ENCODE results near the gene NRG4.
"Not testable (repeated sequence)": the region's sequence is repeated elsewhere in the genome, so short reads cannot be mapped to it uniquely, and the experiment has no call there.

The NRG4 gene

GRCh38 chr15:75995611-75996010 lies 16.6 kb downstream of the NRG4 start:
- Histone ChIP-seq H4K20me1 (no peaks in the 10 kb centered on the region), H3K27me3 (no peaks in the 10 kb centered on the region), H3K9ac (no peak overlapping the region), H3K9me3 (peaks cover 10% of the 10 kb centered on the region; the same call in 1 of the 2 replicates), H3K36me3 (no peaks in the 10 kb centered on the region), H3K4me2 (no peak overlapping the region), H3K27ac (no peak overlapping the region), H3K4me1 (no peaks in the 10 kb centered on the region), H3K4me3 (no peak overlapping the region)
- TF ChIP-seq Cebpa-rat (IDR thresholded peaks at IDR 0.05) = no peak

DNA sequence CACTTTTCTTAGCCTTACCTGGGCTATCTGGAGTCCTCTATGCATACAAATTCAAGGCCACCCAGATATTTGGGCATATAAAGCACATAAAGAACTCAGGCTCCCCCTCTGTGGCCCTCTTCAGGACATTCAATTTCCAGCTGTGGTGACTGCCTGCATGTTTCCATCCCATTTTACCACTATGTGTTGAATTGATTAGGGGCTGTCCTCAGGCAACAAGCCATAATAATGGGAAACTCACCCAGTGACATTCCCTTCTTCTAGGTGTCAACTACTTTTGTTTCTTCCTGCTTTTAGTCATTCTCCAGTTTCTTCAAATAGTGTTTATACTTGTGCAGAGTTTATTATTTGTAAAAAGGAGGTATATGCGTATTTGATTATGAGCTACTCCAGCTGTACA lies 18.0 kb downstream of the NRG4 start:
- no peaks in the 10 kb centered on the region for H3K27me3 ChIP-seq
- peaks cover 10% of the 10 kb centered on the region; the same call in 1 of the 2 replicates for H3K9me3 ChIP-seq

GRCh38 chr15:75992897-75993296 lies 19.3 kb downstream of the NRG4 start:
- Histone ChIP-seq H3K4me3 (no peak overlapping the region), H3K4me2 (no peak overlapping the region), H3K27ac (no peak overlapping the region), H3K27me3 (no peaks in the 10 kb centered on the region), H3K9me3 (peaks cover 10% of the 10 kb centered on the region; the same call in 1 of the 2 replicates), H3K4me1 (peaks cover 12% of the 10 kb centered on the region), H4K20me1 (no peaks in the 10 kb centered on the region), H3K9ac (no peak overlapping the region), H3K36me3 (no peaks in the 10 kb centered on the region)
- no peak for TF ChIP-seq Cebpa-rat (IDR thresholded peaks at IDR 0.05)

More for the DNA sequence above, 18.0 kb downstream of the NRG4 start:
- no peak for TF ChIP-seq Cebpa-rat (IDR thresholded peaks at IDR 0.05)
- no peaks in the 10 kb centered on the region for H3K36me3 ChIP-seq
- no peak overlapping the region for H3K27ac ChIP-seq
- no peak overlapping the region for H3K9ac ChIP-seq
- no peak overlapping the region for H3K4me3 ChIP-seq
- H3K4me2 ChIP-seq = no peak overlapping the region
- H3K4me1 ChIP-seq = no peaks in the 10 kb centered on the region
- H4K20me1 ChIP-seq = no peaks in the 10 kb centered on the region

- Histone ChIP-seq H3K9ac (no peak overlapping the region), H3K4me3 (no peak overlapping the region), H4K20me1 (no peaks in the 10 kb centered on the region), H3K36me3 (no peaks in the 10 kb centered on the region), H3K27me3 (no peaks in the 10 kb centered on the region), H3K4me2 (no peak overlapping the region), H3K27ac (no peak overlapping the region), H3K9me3 (peaks cover 10% of the 10 kb centered on the region; the same call in 1 of the 2 replicates), H3K4me1 (peaks cover 12% of the 10 kb centered on the region)
- no peak for TF ChIP-seq Cebpa-rat (IDR thresholded peaks at IDR 0.05)
These were observed 22.3 kb downstream of the NRG4 start for GRCh38 chr15:75989875-75990274.

DNA sequence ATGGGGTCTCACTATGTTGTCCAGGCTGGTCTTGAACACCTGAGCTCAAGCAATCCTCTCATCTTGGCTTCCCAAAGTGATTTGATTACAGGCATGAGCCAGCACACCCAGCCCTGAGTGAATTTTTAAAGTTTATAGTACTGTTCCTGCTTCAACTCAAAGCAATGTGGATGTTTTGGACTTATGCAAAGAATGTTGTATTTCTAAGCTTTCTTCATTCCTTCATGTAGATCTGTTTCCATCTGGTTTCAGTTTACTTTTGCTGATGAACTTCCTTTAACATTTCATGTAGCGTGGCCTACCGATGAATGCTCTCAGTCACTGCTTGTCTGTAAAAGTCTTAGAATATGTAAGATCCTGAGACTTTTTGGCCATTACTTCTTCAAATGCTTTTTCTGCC lies 23.2 kb downstream of the NRG4 start:
- TF ChIP-seq Cebpa-rat (IDR thresholded peaks at IDR 0.05) = no peak
- Histone ChIP-seq H3K9ac (no peak overlapping the region), H3K4me2 (peak overlapping the region; percentile 48), H3K36me3 (no peaks in the 10 kb centered on the region), H3K27me3 (no peaks in the 10 kb centered on the region), H4K20me1 (no peaks in the 10 kb centered on the region), H3K4me3 (no peak overlapping the region), H3K27ac (no peak overlapping the region), H3K9me3 (peaks cover 8% of the 10 kb centered on the region; the same call in 1 of the 2 replicates), H3K4me1 (peaks cover 12% of the 10 kb centered on the region)

DNA sequence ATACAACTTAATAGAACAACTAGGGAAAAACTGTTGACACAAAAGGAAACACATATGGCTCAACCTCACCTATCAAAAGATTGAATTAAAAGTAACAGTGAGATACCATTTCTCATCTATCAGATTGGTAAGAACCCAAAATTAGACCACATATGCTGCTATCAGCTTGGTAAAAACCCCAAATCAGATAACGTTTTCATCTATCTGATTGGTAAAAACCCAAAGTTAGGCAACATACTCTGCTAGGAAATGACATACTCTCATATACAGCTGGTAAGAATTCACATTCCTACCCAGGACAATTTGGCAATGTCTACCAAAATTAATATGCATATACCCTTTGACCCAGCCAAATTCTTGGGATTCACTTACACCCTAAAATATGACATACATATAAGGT lies 26.3 kb downstream of the NRG4 start:
- peaks cover 12% of the 10 kb centered on the region for H3K4me1 ChIP-seq
- no peak overlapping the region for H3K9ac ChIP-seq
- H3K4me3 ChIP-seq = no peak overlapping the region
- H4K20me1 ChIP-seq = no peaks in the 10 kb centered on the region
- H3K27me3 ChIP-seq = no peaks in the 10 kb centered on the region
- H3K4me2 ChIP-seq = no peak overlapping the region
- H3K27ac ChIP-seq = no peak overlapping the region
- no peak for TF ChIP-seq Cebpa-rat (IDR thresholded peaks at IDR 0.05)
- H3K9me3 ChIP-seq = no peaks in the 10 kb centered on the region
- no peaks in the 10 kb centered on the region for H3K36me3 ChIP-seq

GRCh38 chr15:75984706-75985105 lies 27.5 kb downstream of the NRG4 start:
- H3K27me3 ChIP-seq, H3K27ac ChIP-seq, H3K4me2 ChIP-seq, H3K4me3 ChIP-seq, H3K9me3 ChIP-seq, H3K9ac ChIP-seq, H4K20me1 ChIP-seq, H3K36me3 ChIP-seq: not testable (repeated sequence)
- peaks cover 12% of the 10 kb centered on the region for H3K4me1 ChIP-seq

GRCh38 chr15:75982468-75982867 lies 29.8 kb downstream of the NRG4 start:
- no peaks in the 10 kb centered on the region for H3K36me3 ChIP-seq
- H4K20me1 ChIP-seq = no peaks in the 10 kb centered on the region
- H3K9ac ChIP-seq = no peak overlapping the region
- H3K9me3 ChIP-seq = peaks cover under 1% of the 10 kb centered on the region; the same call in 1 of the 2 replicates
- H3K27ac ChIP-seq = no peak overlapping the region
- no peak for TF ChIP-seq Cebpa-rat (IDR thresholded peaks at IDR 0.05)
- no peaks in the 10 kb centered on the region for H3K27me3 ChIP-seq
- H3K4me2 ChIP-seq = no peak overlapping the region
- H3K4me1 ChIP-seq = no peaks in the 10 kb centered on the region
- H3K4me3 ChIP-seq = no peak overlapping the region

DNA sequence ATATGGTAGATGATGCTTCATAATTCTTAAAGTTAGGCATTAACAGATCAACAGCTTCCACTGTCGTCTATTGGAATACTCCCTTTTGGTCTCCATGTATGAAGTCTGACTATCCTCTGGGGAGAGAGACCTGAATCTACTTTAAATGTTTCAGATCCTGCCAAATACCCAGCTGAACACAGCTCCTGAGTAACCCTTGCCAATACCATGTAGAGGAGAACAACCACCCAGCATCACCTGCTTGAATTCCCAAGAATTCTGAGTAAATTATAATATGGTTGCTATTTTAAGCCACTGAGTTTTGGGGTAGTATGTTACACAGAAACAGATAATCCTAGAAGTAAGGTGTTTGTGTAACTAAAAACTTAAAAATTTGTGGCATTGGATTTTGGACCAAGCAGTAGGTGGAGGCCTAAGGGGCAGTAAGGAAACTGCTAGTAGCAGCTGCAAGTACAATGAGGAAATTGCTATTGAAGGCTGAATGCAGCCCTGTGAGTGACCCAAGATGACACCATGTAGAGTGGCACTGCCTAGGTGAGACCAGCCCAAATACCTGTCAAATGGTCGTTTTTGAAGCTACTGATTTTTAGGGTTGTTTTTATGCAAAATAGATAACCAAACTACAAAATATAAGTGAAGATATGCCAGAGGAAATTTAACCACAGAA lies 30.9 kb downstream of the NRG4 start:
- no peaks in the 10 kb centered on the region for H3K27me3 ChIP-seq
- H3K4me1 ChIP-seq = no peaks in the 10 kb centered on the region
- H3K9me3 ChIP-seq = peaks cover 7% of the 10 kb centered on the region; the same call in 1 of the 2 replicates
- H4K20me1 ChIP-seq = no peaks in the 10 kb centered on the region
- no peak overlapping the region for H3K9ac ChIP-seq
- H3K4me3 ChIP-seq = no peak overlapping the region
- H3K4me2 ChIP-seq = no peak overlapping the region
- H3K27ac ChIP-seq = no peak overlapping the region
- no peak for TF ChIP-seq Cebpa-rat (IDR thresholded peaks at IDR 0.05)
- no peaks in the 10 kb centered on the region for H3K36me3 ChIP-seq

DNA sequence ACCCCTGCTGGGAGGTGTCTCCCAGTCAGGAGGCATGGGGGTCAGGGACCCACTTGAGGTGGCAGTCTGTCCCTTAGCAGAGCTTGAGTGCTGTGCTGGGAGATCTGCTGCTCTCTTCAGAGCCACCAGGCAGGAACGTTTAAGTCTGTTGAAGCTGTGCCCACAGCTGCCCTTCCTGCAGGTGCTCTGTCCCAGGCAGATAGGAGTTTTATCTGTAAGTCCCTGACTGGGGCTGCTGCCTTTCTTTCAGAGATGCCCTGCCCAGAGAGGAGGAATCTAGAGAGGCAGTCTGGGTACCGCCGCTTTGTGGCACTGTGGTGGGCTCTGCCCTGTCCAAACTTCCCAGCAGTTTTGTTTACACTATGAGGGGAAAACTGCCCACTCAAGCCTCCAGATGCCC lies 35.5 kb downstream of the NRG4 start:
- not testable (repeated sequence) for H3K27ac ChIP-seq, H3K4me2 ChIP-seq, H4K20me1 ChIP-seq, H3K9me3 ChIP-seq, H3K9ac ChIP-seq, H3K4me3 ChIP-seq, H3K36me3 ChIP-seq, H3K4me1 ChIP-seq, H3K27me3 ChIP-seq

GRCh38 chr15:75966073-75966472 lies 46.2 kb downstream of the NRG4 start:
- Histone ChIP-seq H3K4me2 (no peak overlapping the region), H3K27me3 (no peaks in the 10 kb centered on the region), H3K9ac (no peak overlapping the region), H3K27ac (no peak overlapping the region), H3K9me3 (no peaks in the 10 kb centered on the region), H4K20me1 (no peaks in the 10 kb centered on the region), H3K4me1 (no peaks in the 10 kb centered on the region), H3K36me3 (no peaks in the 10 kb centered on the region), H3K4me3 (no peak overlapping the region)
- no peak for TF ChIP-seq Cebpa-rat (IDR thresholded peaks at IDR 0.05)
